ENCODE data around the gene DOK1.

DNA sequence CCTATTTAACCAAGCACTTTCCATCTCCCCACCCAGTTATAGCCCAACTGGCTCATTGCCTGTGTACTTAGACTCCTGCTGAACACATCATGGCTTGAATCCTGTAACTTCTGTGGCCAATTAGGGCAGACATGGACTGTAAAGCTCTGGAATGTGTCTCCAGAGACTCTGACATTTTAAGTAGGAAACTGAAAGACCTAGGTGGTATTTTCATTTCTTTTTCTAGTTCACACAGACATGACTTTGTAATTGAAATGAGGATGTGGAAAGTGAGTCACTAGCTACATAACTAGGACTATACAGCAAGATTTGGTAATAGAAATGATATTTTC, 12.2 kb downstream of the DOK1 start:
- TF ChIP-seq CTCF (IDR thresholded peaks at IDR 0.05) (no peak), POLR2A (IDR thresholded peaks at IDR 0.05) (no peak)
